ENCODE results near the gene ZSCAN2. TPM values are rescaled to one million over a fixed set of nuclear protein-coding genes. Genes with fewer than 3 reads are reported as not detected.
"Not testable (repeated sequence)": the region's sequence is repeated elsewhere in the genome, so short reads cannot be mapped to it uniquely, and the experiment has no call there.

The ZSCAN2 gene
- total and polyA plus RNA-seq, 2 donors from 2014 or later, result 10.3 to 11.4 TPM

- H3K27ac ChIP-seq (ENCODE audit: low read depth in 2 of 2, low read length in 2 of 2), result peak overlapping the region; percentile 92 to 95
- FAIRE-seq (no peak), DNase-seq (no peak)
- no peaks in the 10 kb centered on the region for H3K27me3 ChIP-seq (ENCODE audit: control insufficient read depth, insufficient read depth, low read length)
- peaks cover 1 to 16% (median 3%) of the 10 kb centered on the region in 3 donors for H3K36me3 ChIP-seq (ENCODE audit: control insufficient read depth in 2 of 3, insufficient read depth in 3 of 3, low read length in 3 of 3)
- H3K4me3 ChIP-seq (ENCODE audit: low read length in 3 of 3), result peak overlapping the region; percentile 54 to 77 (median 68)
- H3K9me3 ChIP-seq (ENCODE audit: control insufficient read depth in 2 of 3, insufficient read depth in 1 of 3, low read length in 3 of 3), result no peaks in the 10 kb centered on the region
- H3K4me1 ChIP-seq (ENCODE audit: control insufficient read depth in 2 of 3, insufficient read depth in 2 of 3, low read depth in 1 of 3, low read length in 3 of 3), result peaks cover 4 to 13% (median 7%) of the 10 kb centered on the region in 3 donors
- intact Hi-C loops (cut with DNase I), result no loop called here
- TF ChIP-seq CTCF (IDR thresholded peaks at IDR 0.05; ENCODE audit: borderline replicate concordance, extremely low read depth, insufficient read depth), result no peak
- H3K9ac ChIP-seq (ENCODE audit: low read length in 3 of 3), result peak overlapping the region; percentile 45 to 85 (median 48)
Measured at GRCh38 chr15:84634228-84634837, 33.5 kb downstream of the ZSCAN2 start.

- Histone ChIP-seq H3K27me3 (ENCODE audit: control insufficient read depth, insufficient read depth, low read length) (no peaks in the 10 kb centered on the region), H3K9ac (ENCODE audit: low read length in 3 of 3) (no peak overlapping the region), H3K36me3 (ENCODE audit: control insufficient read depth in 2 of 3, insufficient read depth in 3 of 3, low read length in 3 of 3) (peaks cover 8 to 43% (median 17%) of the 10 kb centered on the region in 3 donors), H3K4me3 (ENCODE audit: low read length in 3 of 3) (no peak overlapping the region), H3K27ac (ENCODE audit: low read depth in 2 of 2, low read length in 2 of 2) (peak overlapping the region in 1 of 2 donors; percentile 32), H3K9me3 (ENCODE audit: control insufficient read depth in 2 of 3, insufficient read depth in 1 of 3, low read length in 3 of 3) (no peaks in the 10 kb centered on the region), H3K4me1 (ENCODE audit: control insufficient read depth in 2 of 3, insufficient read depth in 2 of 3, low read depth in 1 of 3, low read length in 3 of 3) (peaks cover 0 to 4% (median 3%) of the 10 kb centered on the region in 3 donors)
- no peak for FAIRE-seq
- intact Hi-C loops (cut with DNase I), result no loop called here
- no peak for DNase-seq
- TF ChIP-seq CTCF (IDR thresholded peaks at IDR 0.05; ENCODE audit: borderline replicate concordance, extremely low read depth, insufficient read depth), result peak; percentile 20
Measured at GRCh38 chr15:84638103-84638502, 37.3 kb downstream of the ZSCAN2 start.

- H3K4me1 ChIP-seq (ENCODE audit: control insufficient read depth in 2 of 3, insufficient read depth in 2 of 3, low read depth in 1 of 3, low read length in 3 of 3); H3K27me3 ChIP-seq (ENCODE audit: control insufficient read depth, insufficient read depth, low read length); H3K4me3 ChIP-seq (ENCODE audit: low read length in 3 of 3); H3K9ac ChIP-seq (ENCODE audit: low read length in 3 of 3); intact Hi-C loops (cut with DNase I); H3K27ac ChIP-seq (ENCODE audit: low read depth in 2 of 2, low read length in 2 of 2); FAIRE-seq; DNase-seq; H3K9me3 ChIP-seq (ENCODE audit: control insufficient read depth in 2 of 3, insufficient read depth in 1 of 3, low read length in 3 of 3): not testable (repeated sequence)
- peaks cover 5 to 63% (median 38%) of the 10 kb centered on the region in 3 donors for H3K36me3 ChIP-seq (ENCODE audit: control insufficient read depth in 2 of 3, insufficient read depth in 3 of 3, low read length in 3 of 3)
Measured at GRCh38 chr15:84641871-84642270, 41.1 kb downstream of the ZSCAN2 start.

GRCh38 chr15:84642640-84643039, 41.8 kb downstream of the ZSCAN2 start:
- intact Hi-C loops (cut with DNase I); FAIRE-seq; DNase-seq; H3K27me3 ChIP-seq (ENCODE audit: control insufficient read depth, insufficient read depth, low read length); H3K9ac ChIP-seq (ENCODE audit: low read length in 3 of 3); H3K9me3 ChIP-seq (ENCODE audit: control insufficient read depth in 2 of 3, insufficient read depth in 1 of 3, low read length in 3 of 3); H3K4me1 ChIP-seq (ENCODE audit: control insufficient read depth in 2 of 3, insufficient read depth in 2 of 3, low read depth in 1 of 3, low read length in 3 of 3); H3K27ac ChIP-seq (ENCODE audit: low read depth in 2 of 2, low read length in 2 of 2); H3K4me3 ChIP-seq (ENCODE audit: low read length in 3 of 3): not testable (repeated sequence)
- H3K36me3 ChIP-seq (ENCODE audit: control insufficient read depth in 2 of 3, insufficient read depth in 3 of 3, low read length in 3 of 3), result peaks cover 5 to 69% (median 42%) of the 10 kb centered on the region in 3 donors

Data from kidney (tissue), 14 donors.